Measurements from ENCODE around the gene SYNE2.

GRCh38 chr14:63940387-63940786 lies 87.6 kb downstream of the SYNE2 start:
- TF ChIP-seq CTCF (IDR thresholded peaks at IDR 0.05) (no peak), POLR2A (IDR thresholded peaks at IDR 0.05) (no peak)

All from gastroesophageal sphincter (tissue), 3 donors.